Ecto neural progenitor cell (in vitro differentiated cells): Measurements from ENCODE around the gene HNRNPAB.
"Not testable (repeated sequence)": the region's sequence is repeated elsewhere in the genome, so short reads cannot be mapped to it uniquely, and the experiment has no call there.

Source experiments
- DNase-seq: peaks from one replicate; pipeline ENCODE4 v3.0.0-alpha.2; 2018; ENCODE audit warnings: low spot score

HNRNPAB gene

GRCh38 chr5:178245389-178245788 is 41.1 kb downstream of the HNRNPAB start:
- no peak for DNase-seq

DNA sequence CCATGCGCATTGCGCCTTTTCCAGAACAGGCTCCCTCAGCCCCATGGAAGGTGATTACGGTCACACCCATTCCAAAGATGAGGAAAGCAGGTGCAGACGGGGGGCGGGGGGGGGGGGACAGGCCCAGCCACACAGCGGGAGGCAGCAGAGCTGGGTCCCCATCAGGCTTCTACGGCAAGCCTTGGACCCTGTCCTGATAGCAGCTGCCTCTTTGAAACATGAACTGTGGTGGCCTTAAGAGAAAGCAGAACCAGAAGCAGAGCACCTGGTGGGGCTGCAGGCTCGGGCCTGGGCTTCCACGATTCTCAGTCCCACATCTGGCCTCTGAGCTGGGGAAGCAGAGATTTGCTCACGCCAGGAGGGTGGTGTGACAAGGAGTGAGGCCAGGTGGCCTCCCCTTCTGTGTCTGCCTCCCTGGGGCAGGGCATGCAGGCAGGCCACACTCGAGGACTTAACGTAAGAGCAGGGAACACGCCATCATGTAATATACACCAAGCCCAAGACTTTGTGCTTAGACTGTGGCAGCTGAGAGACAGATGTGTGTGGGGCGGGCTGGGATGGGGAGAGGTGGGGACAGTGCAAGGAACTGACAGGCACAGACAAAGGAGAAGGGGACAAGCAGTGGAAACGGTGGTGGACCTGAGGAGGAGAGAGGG is 42.4 kb downstream of the HNRNPAB start:
- no peak for DNase-seq

GRCh38 chr5:178247481-178248456 is 43.4 kb downstream of the HNRNPAB start:
- DNase-seq = no peak

DNA sequence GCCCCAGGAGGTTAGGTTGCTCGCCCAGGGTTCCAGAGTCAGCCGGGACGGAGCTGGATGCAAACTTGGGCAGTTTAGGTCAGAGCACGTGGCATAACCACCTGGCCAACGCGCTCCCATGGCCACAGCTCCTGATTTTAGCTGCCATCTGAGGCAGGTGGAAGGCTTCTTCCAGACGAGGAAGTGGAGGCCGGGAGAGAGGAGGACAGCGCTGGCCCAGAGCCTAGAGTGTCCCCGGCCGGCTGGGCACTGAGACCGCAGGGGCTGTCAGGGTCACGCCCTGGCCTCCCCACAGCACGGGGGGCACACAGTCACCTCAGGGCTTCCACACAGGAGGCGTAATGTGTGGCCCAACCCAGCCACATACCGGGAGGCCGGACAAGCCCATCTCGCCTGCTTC is 44.4 kb downstream of the HNRNPAB start:
- no peak for DNase-seq

- no peak for DNase-seq
Measured at GRCh38 chr5:178249191-178249989, 45.1 kb downstream of the HNRNPAB start.

DNA sequence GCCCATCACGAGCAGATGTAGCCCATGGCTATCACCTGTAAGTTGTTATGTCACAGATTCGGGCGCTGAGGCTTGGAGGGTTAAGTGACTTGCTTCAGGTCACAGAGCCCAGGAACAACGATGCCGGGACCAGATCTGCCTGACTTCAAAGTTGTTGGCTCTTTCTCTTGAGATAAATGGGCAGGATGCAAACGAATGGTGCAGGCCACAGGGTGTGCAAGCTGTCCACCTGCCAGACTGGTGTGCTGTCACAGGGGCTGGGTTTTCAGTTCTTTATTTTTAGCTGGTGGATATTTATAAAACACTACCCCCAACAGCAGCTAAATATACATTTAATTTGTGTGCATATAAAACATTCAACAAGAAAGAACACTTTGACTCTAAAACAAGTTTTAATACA is 45.9 kb downstream of the HNRNPAB start:
- no peak for DNase-seq

DNA sequence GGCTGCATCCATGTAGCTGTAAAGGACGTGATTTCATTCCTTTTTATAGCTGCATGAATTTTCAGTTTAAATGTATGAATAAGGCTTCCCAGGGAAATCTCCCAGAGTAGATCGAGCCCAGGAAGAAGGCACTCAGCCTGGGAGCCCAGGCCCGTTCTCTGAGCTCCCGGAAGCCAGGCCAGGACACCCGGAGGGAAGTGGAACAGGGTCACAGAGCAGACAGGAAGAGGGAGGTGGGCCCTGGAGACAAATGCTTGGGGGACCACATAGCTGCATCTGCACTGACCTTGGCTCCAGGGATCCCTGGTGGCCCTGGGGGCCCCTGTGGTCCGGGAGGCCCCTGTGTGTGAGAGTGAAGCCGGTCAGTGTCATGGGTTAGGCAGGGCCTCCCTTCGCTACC is 47.9 kb downstream of the HNRNPAB start:
- no peak for DNase-seq

GRCh38 chr5:178253632-178254031 is 49.3 kb downstream of the HNRNPAB start:
- not testable (repeated sequence) for DNase-seq

DNA sequence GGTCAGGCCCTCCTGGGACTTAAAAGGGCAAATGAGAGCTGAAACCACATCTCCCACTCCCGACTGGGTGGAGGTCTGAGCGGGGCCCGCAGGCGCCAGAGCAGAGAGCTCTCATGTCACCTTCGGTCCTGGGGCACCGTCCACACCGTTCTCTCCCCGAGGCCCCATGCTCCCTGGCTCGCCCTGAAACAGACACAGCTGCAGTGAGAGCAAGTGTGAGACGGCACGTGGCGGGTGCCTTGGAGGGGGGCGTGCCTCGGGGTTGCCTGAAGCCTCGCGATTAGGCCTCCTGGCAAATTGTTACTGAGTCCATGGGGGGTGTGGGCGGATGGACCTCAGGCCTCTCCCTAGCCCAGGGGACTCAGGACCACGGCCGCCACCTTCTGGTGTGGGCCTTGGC is 52.4 kb downstream of the HNRNPAB start:
- no peak for DNase-seq

GRCh38 chr5:178257650-178258049 is 53.3 kb downstream of the HNRNPAB start:
- DNase-seq = no peak

- DNase-seq = no peak
Measured at GRCh38 chr5:178259623-178260536, 55.5 kb downstream of the HNRNPAB start.
